ENCODE results near the gene EFL1.
"Not testable (repeated sequence)": the region's sequence is repeated elsewhere in the genome, so short reads cannot be mapped to it uniquely, and the experiment has no call there.

The EFL1 gene

DNA sequence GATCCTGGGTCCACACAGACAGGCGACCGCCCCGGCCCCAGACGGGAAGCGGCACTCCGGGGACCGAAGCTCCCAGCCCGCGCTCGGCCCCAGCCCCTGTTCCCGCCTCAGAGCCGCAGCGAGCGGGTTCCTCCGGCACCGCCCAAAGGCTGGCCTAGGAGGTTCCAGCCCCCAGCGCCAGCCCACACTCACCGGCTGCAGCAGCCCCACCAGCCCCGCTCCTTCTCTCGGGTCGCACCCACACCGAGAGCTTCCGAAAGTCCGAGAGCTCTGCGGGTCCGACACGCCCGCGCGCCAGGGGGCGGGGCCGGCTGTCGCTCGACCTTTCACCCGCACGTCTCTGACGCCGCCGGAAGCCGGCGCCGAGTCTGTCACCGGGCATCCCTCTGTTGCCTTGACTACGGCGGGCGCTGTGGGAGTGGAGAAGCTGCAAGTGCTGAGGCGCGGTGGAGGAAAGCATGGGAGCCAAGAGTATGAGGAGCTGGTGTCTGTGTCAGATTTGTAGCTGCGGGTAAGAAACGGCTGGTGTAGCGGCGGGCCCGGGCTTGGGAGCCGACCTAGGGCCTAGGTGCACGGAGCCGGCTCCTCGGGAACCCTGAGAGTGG, at the start of gene EFL1, which contains the start of gene SAXO2:
Gene EFL1, minus strand, starts transcription at position 313 of the 605 bp plus-strand sequence. CDS start 956 bp downstream, outside the sequence.
Gene SAXO2, plus strand, starts transcription at position 397 of the 605 bp plus-strand sequence. Its CDS starts 62 bp downstream, at position 459.
- DNase-seq (ENCODE audit: low spot score), result peak; percentile 89

DNA sequence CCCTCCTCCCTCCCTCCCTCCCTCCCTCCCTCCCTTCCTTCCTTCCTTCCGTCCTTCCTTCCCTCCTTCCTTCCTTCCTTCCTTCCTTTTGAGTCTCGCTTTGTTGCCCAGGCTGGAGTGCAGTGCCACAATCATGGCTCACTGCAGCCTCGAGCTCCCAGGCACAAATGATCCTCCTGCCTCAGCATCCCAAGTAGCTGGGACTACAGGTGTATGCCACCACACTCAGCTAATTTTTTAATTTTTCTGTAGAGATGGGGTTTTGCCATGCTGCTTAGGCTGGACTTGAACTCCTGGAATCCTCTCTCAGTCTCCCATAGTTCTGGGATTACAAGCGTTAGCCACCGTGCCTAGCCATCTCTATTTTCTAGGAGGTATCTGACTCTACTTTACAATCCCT, 48.8 kb upstream of the EFL1 start:
- DNase-seq (ENCODE audit: low spot score), result not testable (repeated sequence)

DNA sequence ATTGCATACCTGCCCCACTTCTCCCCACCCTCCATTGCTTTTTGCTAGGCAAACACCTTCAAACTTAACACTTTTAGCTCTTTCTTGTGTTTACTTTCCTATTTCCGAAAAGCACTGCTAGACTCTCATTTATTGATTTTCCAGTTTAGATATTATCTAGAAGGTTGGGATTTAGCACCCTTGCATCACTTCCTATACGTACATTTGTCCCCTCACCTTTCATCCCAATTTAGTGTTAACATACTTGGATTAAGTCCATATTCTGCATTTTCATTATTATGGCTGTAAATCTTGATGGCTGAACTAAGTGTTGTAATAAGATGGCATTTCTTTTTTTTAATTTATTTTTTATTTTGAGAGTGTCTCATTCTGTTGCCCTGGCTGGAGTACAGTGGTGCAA, 47.3 kb upstream of the EFL1 start:
- no peak for DNase-seq (ENCODE audit: low spot score)

DNA sequence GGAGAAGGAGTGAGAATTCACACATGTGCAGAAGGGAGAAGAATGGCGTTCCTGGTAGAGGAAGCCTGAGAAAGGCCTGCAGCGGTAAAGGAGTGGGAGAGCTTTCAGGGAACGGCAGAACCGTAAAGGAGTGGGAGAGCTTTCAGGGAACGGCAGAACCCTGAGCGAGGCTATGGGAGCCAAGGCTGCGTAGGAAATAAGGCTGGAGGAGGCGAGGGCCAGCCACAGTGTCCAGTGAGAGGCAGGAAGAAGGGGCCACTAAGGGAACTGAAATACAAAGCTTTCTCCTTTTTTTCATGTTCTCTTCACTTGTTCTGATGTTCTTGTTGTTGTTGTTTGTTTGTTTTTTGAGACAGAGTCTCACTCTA, 45.2 kb upstream of the EFL1 start:
- DNase-seq (ENCODE audit: low spot score), result no peak

DNA sequence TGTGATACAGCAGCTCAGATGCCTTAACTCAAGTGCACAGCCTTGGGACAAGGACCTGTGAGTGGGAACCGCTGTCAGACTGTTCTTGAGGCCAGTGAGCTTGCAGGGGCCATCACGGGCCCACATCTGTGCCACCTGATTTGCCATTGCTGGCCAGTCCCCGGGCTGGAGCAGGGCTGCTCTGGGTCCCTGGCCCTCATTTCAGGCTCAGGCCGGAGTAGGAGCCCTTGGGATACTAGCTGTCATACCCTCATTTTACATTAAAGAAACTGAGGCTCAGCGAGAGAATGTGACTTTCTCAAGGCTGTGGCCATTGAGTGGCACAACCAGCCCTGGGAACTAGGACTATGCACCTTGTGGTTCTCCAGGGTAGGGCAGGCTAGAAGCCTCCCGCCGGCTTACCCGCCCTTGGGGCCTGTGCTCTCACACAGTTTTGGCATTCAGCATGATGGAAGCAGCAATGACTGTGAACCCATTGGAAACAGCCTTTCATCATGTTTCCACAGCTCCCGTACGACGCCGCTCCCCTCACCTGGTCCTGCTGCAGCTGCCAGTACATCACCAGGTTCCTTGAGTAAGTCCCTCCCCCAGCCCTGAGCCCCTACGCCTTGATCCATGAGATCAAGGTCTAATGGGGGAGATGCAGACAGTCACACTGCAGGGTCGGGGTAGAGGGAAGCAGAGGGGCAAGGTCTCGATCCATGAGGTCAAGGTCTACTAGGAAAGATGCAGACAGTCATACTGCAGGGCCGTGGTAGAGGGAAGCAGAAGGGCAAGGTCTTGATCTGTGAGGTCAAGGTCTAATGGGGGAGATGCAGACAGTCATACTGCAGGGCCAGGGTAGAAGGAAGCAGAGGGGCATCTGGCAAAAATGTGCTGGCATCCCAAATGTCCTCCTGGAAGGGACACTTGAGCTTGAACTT, 44.5 kb upstream of the EFL1 start:
- no peak for DNase-seq (ENCODE audit: low spot score)

DNA sequence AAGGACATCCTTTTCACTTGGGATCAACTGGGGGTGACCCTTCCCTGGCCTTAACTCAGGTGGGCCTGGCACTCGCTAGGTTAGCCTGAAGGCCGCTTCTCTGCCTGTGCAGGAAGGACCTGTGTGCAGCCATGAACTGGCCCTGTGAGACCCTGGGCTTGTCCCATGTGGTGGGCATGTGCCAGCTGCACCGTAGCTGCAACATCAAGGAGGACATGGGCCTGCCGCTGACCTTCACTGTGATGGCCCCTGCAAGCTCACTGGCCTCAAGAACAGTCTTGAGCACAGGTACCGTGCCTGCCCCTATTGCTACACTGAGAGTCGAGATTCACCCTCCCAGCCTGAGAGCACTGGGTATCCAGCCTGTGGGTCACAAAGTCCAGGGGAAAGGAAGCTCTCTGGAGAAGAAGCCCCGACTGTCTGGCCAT, 43.1 kb upstream of the EFL1 start:
- no peak for DNase-seq (ENCODE audit: low spot score)

DNA sequence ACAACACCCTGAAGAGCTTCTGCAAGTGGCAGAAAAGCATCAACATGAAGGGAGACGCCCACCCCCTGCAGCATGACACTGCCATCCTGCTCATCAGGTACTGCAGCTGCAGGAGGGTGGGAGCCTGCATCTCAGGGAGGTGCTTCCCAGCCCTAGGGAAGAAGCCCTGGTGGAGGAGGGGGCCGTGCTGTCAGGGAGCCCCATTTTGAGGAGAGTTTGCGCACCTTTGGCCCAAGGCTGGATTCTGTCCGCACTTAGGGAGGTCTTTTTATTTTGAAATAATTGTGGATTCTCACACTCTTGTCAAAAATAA, 42.2 kb upstream of the EFL1 start:
- no peak for DNase-seq (ENCODE audit: low spot score)

DNA sequence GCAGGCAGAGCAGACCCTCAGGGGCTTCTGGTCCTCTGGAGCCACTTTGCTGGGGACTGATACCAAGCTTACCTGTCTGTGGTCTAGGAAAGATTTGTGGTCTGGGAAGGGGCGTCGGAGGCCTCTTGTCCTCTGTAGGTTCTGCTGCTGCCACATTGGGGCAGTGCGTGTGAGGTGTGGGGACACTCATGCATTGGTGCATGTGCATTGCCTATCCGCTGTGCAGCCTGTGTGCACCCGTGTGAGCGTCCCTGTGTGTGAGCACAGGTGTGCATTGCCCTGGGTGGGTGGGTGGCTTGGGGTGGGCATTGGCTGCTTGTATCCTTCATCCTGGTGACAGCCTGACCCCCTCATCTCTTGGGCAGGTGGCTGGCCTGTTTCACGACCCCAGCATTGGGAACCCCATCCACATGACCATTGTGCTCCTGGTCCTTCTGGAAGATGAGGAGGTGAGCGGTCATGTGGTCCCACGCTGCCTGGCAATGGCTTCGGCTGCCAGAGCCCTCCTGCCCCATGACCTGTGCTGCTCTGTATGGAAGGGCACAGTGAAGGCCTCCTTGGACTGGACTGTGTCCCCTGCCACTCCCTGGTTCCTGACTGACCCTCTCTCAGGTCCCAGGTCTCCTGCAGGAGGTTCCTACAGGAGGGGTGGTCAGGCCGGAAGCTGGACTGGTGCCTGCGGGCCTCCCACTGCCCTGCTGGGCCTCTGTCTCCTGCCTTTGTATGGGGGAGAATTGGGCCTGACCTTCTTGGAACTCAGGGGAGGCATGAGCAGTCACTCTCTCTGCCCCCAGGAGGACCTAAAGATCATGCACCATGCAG, 41.6 kb upstream of the EFL1 start:
- DNase-seq (ENCODE audit: low spot score), result no peak

DNA sequence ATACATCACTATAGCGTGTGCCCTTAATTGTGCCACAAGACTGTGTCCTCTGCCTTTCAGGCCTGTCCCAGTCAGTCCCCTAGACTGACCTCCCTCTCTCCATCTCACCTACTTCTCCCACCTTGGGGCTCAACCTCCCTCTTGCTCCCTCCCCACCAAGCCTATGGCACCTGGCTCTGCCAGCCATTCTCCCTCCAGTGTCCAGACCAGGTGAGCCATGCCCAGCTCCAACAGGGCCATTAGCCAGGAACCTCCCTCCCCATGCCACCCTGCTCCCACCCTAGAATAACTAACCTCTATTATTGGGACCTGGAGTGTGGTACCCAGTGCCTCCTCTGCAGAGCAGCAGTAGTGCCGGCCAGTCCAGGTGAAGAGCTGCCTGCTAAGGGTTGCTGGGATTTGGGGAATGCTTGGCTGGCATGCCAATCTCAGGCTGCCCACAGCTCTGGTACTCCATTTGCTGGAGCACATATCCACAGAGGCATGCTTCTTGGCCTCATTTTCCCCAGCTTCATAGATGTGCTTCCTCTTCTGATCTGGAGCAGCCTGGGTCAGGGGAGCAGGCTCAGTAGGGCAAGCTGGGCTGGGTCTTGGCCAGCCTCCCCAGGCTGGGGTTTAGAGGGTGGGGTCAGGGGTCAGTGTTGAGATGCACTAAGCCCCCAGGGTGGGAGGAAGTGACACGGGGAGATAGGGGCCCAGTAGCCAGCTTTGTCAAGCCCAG, 38.9 kb upstream of the EFL1 start:
- no peak for DNase-seq (ENCODE audit: low spot score)

DNA sequence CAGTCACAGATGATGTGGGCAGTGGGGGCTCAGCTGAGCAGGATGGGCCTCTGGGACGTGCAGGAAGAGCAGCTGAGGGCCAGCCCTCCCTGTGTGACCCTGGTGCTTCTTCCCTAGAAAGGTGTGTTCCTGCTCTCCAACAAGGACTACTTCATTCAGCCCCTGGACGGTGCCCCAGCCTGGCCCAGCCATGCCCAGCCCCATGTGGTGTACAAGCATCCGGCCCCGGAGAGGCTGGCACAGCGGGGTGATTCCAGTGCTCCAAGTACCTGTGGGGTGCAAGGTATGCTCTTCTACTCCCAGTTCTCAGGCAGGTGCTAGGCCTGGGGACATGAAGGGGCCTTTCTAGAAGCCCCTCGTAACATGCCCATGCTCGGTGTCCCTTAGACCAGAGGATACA, 38.3 kb upstream of the EFL1 start:
- no peak for DNase-seq (ENCODE audit: low spot score)

DNA sequence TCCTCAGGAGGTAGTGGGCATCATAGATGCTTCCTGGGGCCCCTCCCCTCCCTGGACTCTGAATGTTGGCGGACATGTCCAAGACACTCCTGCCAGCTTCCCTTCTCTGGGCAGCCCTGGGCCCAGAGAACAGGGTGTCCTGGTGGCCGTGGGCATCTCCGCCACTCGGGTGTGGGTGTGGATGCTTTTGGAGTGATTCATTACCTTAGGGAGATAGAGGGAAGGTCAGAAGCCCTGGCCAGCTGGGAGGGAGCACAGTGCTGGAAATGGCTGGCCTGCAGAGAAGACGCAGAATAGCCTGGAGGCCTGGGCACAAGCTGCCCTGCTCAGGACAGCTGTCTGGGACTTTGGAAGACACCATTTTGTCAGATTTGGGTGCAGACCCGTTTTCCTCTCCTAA, 37.8 kb upstream of the EFL1 start:
- not testable (repeated sequence) for DNase-seq (ENCODE audit: low spot score)

DNA sequence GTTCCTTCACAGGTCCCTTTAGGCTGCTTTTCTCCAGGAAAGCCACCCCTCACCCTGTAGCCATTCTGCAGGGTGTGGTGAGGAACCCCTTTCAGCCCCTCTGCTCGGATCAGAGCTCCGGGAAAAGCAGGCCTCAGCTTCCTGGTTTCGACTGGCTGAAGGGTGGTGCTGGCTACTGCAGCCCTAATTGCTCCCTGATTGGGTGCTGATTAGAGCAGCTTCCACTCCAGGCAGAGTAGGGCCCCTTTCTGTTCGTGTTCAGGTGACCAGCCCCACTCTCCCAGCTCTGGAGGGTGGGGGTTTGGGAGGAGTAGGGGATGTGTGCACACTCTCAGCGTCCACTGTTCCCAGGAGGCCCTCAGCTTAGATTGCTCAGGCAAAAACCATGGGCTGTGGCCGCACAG, 37.0 kb upstream of the EFL1 start:
- not testable (repeated sequence) for DNase-seq (ENCODE audit: low spot score)

DNA sequence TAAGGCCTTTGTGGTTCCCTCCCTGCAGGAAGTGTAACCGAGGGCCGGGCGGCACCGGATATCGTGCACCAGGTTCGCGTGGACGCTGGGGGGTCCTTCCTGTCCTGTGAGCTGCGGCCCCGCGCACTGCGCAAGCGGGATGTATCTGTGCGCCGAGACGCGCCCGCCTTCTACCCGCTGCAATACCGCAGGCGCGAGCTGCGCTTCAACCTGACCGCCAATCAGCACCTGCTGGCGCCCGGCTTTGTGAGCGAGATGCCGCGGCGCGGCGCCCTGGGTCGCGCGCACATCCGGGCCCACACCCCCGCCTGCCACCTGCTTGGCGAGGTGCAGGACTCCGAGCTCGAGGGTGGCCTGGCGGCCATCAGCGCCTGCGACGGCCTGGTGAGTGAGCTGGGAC, 36.0 kb upstream of the EFL1 start:
- DNase-seq (ENCODE audit: low spot score), result peak; percentile 58

DNA sequence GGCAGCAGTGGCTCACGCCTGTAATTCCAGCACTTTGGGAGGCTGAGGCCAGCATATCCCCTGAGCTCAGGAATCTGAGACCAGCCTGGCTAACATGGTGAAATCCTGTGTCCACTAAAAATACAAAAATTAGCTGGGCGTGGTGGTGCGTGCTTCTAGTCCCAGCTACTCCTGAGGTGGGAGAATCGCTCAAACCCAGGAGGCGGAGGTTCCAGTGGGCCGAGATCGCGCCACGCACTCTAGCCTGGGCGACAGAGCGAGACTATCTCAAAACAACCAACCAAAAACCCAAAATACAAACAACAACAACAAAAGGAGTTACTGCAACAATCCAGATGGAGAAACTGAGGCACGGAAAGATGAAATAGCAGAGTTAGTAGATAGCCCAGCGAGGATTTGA, 35.5 kb upstream of the EFL1 start:
- DNase-seq (ENCODE audit: low spot score), result no peak

DNA sequence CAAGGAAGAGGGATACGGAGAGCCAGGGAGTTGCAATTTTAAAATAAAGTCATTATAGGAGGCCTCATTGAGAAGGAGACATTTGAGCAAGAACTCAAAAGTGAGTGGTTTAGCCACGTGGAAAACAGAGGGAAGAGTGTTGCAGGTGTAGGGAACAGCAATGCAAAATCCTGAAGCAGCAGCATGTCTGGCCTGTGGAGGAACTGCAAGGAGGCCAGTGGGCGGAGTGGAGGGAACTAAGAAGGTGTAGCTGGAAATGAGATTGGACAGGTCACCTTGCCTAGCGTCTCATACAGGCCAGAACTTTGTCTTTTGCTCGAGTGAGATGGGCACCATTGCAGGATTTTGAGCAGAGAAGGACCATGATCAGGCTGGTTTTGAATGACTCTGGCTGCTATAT, 35.0 kb upstream of the EFL1 start:
- no peak for DNase-seq (ENCODE audit: low spot score)

DNA sequence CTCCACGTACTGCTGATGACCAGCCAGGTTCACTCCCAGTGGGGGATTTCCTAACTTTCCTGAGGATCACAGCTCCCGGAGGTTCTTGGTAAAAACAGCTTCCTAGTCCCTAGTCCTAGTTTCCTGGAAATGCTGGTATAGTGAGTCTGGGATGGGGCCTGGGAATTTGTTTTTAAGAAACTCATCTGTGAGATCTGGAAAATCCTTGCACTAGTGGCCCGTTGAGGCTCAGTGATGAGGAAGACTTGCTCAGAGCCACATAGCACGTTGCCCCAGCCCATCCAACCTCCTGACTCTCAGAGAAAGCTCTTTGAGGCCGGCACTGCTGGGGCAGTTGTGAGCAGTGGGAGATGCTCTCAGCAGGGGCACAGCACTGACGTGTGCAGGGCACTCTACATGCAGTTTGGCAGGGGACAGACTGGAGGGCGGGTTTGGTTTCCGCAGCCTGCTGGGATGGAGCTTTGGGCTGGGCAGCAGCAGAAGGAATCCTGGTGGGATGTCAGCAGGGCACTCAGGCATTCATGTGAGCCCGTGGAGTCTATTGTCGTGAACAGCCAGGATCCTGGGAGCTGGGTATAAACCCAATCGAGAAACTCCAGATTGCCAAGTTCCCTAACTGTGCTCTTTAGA, 31.6 kb upstream of the EFL1 start:
- no peak for DNase-seq (ENCODE audit: low spot score)

DNA sequence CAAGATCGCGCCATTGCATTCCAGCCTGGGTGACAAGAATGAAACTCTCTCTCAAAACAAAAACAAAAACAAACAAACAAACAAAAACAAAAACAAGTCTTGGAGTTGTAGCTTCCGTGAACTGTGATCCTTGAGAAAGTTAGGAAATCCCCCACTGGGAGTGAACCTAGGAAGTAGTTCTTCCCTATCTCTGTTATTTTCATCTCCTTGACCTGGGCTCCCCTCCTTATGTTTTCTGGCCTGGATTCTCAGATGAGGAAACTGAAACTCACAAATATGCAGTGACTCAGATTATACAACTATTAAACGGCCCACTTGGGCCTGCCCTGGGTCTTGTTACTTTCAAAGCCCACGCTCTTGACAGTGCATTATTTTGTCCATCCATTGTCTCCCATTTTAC, 29.7 kb upstream of the EFL1 start:
- no peak for DNase-seq (ENCODE audit: low spot score)

DNA sequence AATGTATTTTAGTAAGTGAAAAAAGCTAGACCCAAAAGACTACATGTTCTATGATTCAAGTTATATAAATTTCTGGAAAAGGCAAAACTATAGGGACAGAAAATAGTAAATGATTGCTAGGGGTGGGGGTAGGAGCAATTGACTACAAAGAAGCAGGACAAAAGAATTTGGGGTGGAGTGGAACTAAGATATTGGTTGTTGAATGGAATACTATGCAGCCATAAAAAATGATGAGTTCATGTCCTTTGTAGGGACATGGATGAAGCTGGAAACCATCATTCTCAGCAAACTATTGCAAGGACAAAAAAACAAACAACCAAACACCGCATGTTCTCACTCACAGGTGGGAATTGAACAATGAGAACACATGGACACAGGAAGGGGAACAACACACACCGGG, 25.7 kb upstream of the EFL1 start:
- not testable (repeated sequence) for DNase-seq (ENCODE audit: low spot score)

DNA sequence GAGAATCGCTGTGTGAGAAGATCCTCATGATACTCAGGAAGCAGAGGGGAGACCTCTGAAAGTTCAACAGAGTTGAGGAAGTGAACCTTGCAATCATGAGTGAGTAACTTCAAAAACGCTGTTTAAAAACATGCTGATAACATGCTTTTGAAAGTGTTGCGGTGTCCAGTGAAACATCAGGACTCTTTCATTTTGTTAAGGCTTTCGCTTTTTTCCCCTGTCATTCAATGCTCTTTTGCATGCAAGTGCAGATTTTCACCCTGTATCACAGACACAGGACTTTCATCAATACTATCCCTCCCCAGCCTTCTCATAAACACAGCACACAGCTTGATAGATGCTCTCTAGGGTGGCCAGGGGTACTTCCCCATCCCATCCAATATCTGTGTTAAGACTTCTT, 23.9 kb upstream of the EFL1 start:
- peak; percentile 22 for DNase-seq (ENCODE audit: low spot score)

DNA sequence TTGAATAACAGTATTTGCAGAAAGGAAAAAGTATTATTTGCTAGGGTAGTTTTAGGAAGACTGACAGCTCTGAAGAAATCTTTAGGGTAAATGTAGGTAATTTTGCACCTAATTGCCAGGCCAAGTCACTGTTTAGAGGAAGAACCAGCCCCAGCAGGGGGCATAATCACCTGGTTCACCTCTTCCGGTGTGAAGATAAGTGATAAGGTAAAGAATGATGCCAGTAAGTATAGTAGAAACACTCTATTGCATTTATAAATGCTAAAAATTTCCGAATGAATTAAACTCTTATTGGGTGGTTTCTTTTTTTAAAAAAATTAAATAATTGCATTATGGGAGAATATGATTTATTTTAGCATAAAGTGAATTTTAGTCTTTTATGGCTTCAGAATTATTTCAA, 21.8 kb upstream of the EFL1 start:
- DNase-seq (ENCODE audit: low spot score), result not testable (repeated sequence)

DNA sequence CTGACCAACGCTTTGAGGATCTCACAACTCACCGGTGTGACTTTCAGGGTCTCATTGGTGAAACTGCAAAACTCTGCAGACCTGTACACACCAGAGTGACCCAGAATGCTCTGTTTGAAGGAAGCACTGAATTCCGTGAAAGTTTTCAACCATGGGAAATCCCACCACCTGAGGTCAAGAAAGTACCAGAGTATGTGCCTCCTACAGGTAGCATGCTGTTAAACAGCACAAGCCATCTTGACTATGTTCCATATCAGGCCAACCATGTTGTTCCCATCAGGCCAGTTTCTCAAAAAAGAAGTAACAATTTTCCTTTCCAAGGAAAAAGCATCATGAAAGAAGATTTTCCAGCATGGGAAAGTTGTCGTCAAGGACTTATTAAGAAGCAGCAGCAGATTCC, 19.9 kb upstream of the EFL1 start:
- DNase-seq (ENCODE audit: low spot score), result not testable (repeated sequence)

DNA sequence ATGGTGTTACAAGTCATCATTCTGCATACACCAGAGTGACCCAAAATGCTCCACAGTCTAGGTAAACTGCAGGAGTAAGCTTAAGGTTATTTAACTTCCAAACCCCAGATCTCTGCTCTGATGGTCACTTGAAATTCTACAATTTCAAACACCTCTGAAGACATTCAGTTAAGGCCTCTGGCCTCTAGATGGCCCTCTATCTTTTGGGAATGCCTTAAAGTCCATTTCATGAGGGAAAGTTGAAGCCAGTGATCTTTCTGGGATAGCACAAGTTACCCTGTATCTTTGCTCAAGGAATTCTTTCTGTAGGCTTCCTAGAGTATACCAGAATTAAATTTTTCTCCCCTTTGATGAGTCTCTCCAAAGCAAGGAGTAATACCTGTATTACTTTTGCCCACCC, 18.7 kb upstream of the EFL1 start:
- DNase-seq (ENCODE audit: low spot score), result not testable (repeated sequence)

Measured in CD4-positive, alpha-beta T cell treated with Interleukin-2 at 100 ng/mL for 4 hours (primary cell).